Activated T-cell treated with anti-CD3 and anti-CD28 coated beads, Interleukin-2, amount 50 U/mL, for 48 hours (primary cell): ENCODE results near the gene RAPGEF1.
A peak's percentile ranks its signal among the peaks of the same experiment; 100 is the strongest.
"Not testable (repeated sequence)": the region's sequence is repeated elsewhere in the genome, so short reads cannot be mapped to it uniquely, and the experiment has no call there.

ENCODE experiments used
- DNase-seq, 2 experiments: peaks; one replicate each; pipeline ENCODE4 v3.0.0-alpha.2; 2020

RAPGEF1 gene

GRCh38 chr9:131666029-131666428 is 73.8 kb downstream of the RAPGEF1 start:
- no peak for DNase-seq

- no peak for DNase-seq
Measured at GRCh38 chr9:131663288-131663687, 76.6 kb downstream of the RAPGEF1 start.

- not testable (repeated sequence) for DNase-seq
Measured at GRCh38 chr9:131662289-131662621, 77.6 kb downstream of the RAPGEF1 start.

GRCh38 chr9:131661568-131662288 is 78.1 kb downstream of the RAPGEF1 start:
- DNase-seq, result peak; percentile 77 to 80

- DNase-seq, result no peak
Measured at GRCh38 chr9:131660466-131661405, 79.1 kb downstream of the RAPGEF1 start.

GRCh38 chr9:131658377-131659129 is 81.3 kb downstream of the RAPGEF1 start:
- peak; percentile 53 to 66 for DNase-seq

- no peak for DNase-seq
Measured at GRCh38 chr9:131657940-131658339, 81.9 kb downstream of the RAPGEF1 start.

GRCh38 chr9:131657456-131657855 is 82.4 kb downstream of the RAPGEF1 start:
- DNase-seq, result no peak

- no peak for DNase-seq
Measured at GRCh38 chr9:131657037-131657377, 82.9 kb downstream of the RAPGEF1 start.

- DNase-seq, result peak; percentile 71 to 78
Measured at GRCh38 chr9:131656356-131657036, 83.4 kb downstream of the RAPGEF1 start.

GRCh38 chr9:131654369-131654768 is 85.5 kb downstream of the RAPGEF1 start:
- not testable (repeated sequence) for DNase-seq

- no peak for DNase-seq
Measured at GRCh38 chr9:131651599-131651998, 88.3 kb downstream of the RAPGEF1 start.

- DNase-seq, result no peak
Measured at GRCh38 chr9:131651160-131651559, 88.7 kb downstream of the RAPGEF1 start.

- no peak for DNase-seq
Measured at GRCh38 chr9:131650254-131650653, 89.6 kb downstream of the RAPGEF1 start.

- DNase-seq, result no peak
Measured at GRCh38 chr9:131649646-131650045, 90.2 kb downstream of the RAPGEF1 start.

GRCh38 chr9:131645078-131645776 is 94.6 kb downstream of the RAPGEF1 start:
- DNase-seq, result peak; percentile 41 to 46

GRCh38 chr9:131642496-131643083 is 97.3 kb downstream of the RAPGEF1 start:
- DNase-seq, result peak; percentile 71 to 73

GRCh38 chr9:131641618-131642495 is 98.0 kb downstream of the RAPGEF1 start:
- no peak for DNase-seq

- DNase-seq, result no peak
Measured at GRCh38 chr9:131640438-131641137, 99.3 kb downstream of the RAPGEF1 start.
